HCT116 (cell line): ENCODE measurements around the gene ATL1.

Experiments used
- EZH2 ChIP-seq: fragments of 200-600 bp; sonication (generic); IDR thresholded peaks from 2 replicates; pipeline ENCODE4 v1.6.1; 2017; ENCODE audit warnings: antibody characterized with exemption, mixed run types
- EZH2phosphoT487 ChIP-seq: fragments of 200-600 bp; IDR thresholded peaks from 2 replicates; pipeline ENCODE4 v1.6.1; 2018; ENCODE audit warnings: antibody characterized with exemption, borderline replicate concordance
- JUND ChIP-seq: IDR thresholded peaks from 2 replicates; pipeline ENCODE4 v1.6.1; 2012
- POLR2A ChIP-seq: IDR thresholded peaks from 2 replicates; pipeline ENCODE4 v1.7.0; 2011; ENCODE audit warnings: borderline replicate concordance; ENCODE audit not compliant: insufficient read depth, insufficient read length; ENCODE audit errors: extremely low read depth
- POLR2AphosphoS5 ChIP-seq: IDR thresholded peaks from 2 replicates; pipeline ENCODE4 v1.6.1; 2011; ENCODE audit warnings: mild to moderate bottlenecking, low read depth, low read length, moderate library complexity
- SIN3A ChIP-seq: IDR thresholded peaks from 2 replicates; pipeline ENCODE4 v1.6.1; 2012; ENCODE audit warnings: low read depth
- SP1 ChIP-seq: IDR thresholded peaks from 2 replicates; pipeline ENCODE4 v1.6.1; 2012; ENCODE audit warnings: low read depth
- SRF ChIP-seq: IDR thresholded peaks from 2 replicates; pipeline ENCODE4 v1.6.1; 2012; ENCODE audit warnings: low read depth
- TCF7L2 ChIP-seq: IDR thresholded peaks from 2 replicates; pipeline ENCODE4 v1.7.0; 2011; ENCODE audit warnings: borderline replicate concordance, inconsistent platforms; ENCODE audit not compliant: insufficient read depth, insufficient read length; ENCODE audit errors: extremely low read depth
- YY1 ChIP-seq: IDR thresholded peaks from 2 replicates; pipeline ENCODE4 v1.6.1; 2011; ENCODE audit warnings: low read length, low read depth, moderate library complexity, mild to moderate bottlenecking; ENCODE audit not compliant: insufficient replicate concordance; ENCODE audit errors: extremely low read depth
- TF ChIP-seq, protein P1 (sequence below): IDR thresholded peaks from 2 replicates; pipeline ENCODE4 v1.6.1; 2012; ENCODE audit warnings: low read depth
- TF ChIP-seq, protein P2 (sequence below), 3 experiments: fragments of 200-600 bp in 1 of 3; sonication (generic) in 1 of 3; IDR thresholded peaks in 2 of 3; conservative IDR thresholded peaks in 1 of 3; 2 replicates each; pipeline ENCODE4 v1.5.1; 2012 to 2017; ENCODE audit warnings: low read depth in 2 of 3, low read length in 2 of 3, antibody characterized with exemption in 1 of 3, borderline replicate concordance in 1 of 3, control low read depth in 1 of 3, mild to moderate bottlenecking in 1 of 3, mixed read lengths in 1 of 3, mixed run types in 1 of 3, moderate library complexity in 1 of 3; ENCODE audit not compliant: insufficient read depth in 1 of 3
- TF ChIP-seq, protein P3 (sequence below): IDR thresholded peaks from 2 replicates; pipeline ENCODE4 v1.6.1; 2012

DNA sequence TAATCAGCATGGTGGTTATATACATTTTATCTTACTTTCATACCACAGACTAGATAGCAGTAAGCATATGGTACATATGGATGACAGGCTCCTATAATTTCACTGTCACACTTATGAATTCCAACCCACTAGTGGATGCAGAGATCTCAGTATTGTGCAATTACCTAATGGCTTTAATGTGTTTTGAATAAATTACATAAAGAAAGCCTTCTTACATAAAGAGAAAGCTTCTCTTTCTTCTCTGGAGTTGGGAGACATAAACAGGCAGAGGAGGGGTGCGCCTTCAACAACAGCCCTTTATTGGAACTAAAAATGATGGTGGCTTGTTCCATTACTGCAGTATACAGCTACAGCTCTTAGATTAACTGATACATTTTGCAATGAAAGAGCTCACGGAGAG is 55.6 kb downstream of the ATL1 start:
- TF ChIP-seq EZH2phosphoT487 (no peak), JUND (no peak), EZH2 (no peak), POLR2AphosphoS5 (no peak), POLR2A (no peak), TCF7L2 (no peak), SIN3A (no peak), SP1 (no peak), SRF (no peak), YY1 (no peak)
- TF ChIP-seq, protein P1, sequence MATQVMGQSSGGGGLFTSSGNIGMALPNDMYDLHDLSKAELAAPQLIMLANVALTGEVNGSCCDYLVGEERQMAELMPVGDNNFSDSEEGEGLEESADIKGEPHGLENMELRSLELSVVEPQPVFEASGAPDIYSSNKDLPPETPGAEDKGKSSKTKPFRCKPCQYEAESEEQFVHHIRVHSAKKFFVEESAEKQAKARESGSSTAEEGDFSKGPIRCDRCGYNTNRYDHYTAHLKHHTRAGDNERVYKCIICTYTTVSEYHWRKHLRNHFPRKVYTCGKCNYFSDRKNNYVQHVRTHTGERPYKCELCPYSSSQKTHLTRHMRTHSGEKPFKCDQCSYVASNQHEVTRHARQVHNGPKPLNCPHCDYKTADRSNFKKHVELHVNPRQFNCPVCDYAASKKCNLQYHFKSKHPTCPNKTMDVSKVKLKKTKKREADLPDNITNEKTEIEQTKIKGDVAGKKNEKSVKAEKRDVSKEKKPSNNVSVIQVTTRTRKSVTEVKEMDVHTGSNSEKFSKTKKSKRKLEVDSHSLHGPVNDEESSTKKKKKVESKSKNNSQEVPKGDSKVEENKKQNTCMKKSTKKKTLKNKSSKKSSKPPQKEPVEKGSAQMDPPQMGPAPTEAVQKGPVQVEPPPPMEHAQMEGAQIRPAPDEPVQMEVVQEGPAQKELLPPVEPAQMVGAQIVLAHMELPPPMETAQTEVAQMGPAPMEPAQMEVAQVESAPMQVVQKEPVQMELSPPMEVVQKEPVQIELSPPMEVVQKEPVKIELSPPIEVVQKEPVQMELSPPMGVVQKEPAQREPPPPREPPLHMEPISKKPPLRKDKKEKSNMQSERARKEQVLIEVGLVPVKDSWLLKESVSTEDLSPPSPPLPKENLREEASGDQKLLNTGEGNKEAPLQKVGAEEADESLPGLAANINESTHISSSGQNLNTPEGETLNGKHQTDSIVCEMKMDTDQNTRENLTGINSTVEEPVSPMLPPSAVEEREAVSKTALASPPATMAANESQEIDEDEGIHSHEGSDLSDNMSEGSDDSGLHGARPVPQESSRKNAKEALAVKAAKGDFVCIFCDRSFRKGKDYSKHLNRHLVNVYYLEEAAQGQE = no peak
- TF ChIP-seq, protein P2, sequence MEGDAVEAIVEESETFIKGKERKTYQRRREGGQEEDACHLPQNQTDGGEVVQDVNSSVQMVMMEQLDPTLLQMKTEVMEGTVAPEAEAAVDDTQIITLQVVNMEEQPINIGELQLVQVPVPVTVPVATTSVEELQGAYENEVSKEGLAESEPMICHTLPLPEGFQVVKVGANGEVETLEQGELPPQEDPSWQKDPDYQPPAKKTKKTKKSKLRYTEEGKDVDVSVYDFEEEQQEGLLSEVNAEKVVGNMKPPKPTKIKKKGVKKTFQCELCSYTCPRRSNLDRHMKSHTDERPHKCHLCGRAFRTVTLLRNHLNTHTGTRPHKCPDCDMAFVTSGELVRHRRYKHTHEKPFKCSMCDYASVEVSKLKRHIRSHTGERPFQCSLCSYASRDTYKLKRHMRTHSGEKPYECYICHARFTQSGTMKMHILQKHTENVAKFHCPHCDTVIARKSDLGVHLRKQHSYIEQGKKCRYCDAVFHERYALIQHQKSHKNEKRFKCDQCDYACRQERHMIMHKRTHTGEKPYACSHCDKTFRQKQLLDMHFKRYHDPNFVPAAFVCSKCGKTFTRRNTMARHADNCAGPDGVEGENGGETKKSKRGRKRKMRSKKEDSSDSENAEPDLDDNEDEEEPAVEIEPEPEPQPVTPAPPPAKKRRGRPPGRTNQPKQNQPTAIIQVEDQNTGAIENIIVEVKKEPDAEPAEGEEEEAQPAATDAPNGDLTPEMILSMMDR (IDR thresholded peaks at IDR 0.05 in 2 of 3, conservative IDR thresholded peaks at IDR 0.05 in 1 of 3; ENCODE audit: borderline replicate concordance in 1 of 3, insufficient read depth in 1 of 3, low read depth in 2 of 3, low read length in 2 of 3) = no peak
- TF ChIP-seq, protein P3, sequence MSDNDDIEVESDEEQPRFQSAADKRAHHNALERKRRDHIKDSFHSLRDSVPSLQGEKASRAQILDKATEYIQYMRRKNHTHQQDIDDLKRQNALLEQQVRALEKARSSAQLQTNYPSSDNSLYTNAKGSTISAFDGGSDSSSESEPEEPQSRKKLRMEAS = no peak
